ENCODE results near the gene MAFF.

DNA sequence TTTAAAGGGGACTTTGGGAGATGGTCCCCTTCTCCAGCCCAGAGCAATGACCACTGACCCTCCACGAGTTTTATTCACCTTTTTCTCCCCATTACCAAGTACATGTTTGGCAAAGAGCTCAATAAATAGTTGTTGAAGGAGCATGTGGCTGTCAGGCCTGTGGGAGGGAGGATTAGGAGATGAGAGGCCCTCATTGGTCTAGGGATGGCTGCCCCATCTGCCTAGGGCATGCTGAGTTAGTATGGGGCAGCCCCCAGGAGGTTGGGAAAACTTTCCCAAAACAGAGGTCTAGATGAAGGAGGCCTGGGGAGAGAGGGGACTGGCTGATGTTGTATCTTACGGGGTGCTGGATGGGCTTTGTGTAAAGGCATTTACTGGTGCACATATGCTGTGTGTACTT lies 10.6 kb downstream of the MAFF start:
- TF ChIP-seq, protein P1, sequence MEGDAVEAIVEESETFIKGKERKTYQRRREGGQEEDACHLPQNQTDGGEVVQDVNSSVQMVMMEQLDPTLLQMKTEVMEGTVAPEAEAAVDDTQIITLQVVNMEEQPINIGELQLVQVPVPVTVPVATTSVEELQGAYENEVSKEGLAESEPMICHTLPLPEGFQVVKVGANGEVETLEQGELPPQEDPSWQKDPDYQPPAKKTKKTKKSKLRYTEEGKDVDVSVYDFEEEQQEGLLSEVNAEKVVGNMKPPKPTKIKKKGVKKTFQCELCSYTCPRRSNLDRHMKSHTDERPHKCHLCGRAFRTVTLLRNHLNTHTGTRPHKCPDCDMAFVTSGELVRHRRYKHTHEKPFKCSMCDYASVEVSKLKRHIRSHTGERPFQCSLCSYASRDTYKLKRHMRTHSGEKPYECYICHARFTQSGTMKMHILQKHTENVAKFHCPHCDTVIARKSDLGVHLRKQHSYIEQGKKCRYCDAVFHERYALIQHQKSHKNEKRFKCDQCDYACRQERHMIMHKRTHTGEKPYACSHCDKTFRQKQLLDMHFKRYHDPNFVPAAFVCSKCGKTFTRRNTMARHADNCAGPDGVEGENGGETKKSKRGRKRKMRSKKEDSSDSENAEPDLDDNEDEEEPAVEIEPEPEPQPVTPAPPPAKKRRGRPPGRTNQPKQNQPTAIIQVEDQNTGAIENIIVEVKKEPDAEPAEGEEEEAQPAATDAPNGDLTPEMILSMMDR (IDR thresholded peaks at IDR 0.05), result no peak
- no peak for TF ChIP-seq TCF7L2 (IDR thresholded peaks at IDR 0.05; ENCODE audit: low read depth, low read length)
- no peak for TF ChIP-seq POLR2AphosphoS5 (IDR thresholded peaks at IDR 0.05; ENCODE audit: low read depth, low read length)
- TF ChIP-seq, protein P2, sequence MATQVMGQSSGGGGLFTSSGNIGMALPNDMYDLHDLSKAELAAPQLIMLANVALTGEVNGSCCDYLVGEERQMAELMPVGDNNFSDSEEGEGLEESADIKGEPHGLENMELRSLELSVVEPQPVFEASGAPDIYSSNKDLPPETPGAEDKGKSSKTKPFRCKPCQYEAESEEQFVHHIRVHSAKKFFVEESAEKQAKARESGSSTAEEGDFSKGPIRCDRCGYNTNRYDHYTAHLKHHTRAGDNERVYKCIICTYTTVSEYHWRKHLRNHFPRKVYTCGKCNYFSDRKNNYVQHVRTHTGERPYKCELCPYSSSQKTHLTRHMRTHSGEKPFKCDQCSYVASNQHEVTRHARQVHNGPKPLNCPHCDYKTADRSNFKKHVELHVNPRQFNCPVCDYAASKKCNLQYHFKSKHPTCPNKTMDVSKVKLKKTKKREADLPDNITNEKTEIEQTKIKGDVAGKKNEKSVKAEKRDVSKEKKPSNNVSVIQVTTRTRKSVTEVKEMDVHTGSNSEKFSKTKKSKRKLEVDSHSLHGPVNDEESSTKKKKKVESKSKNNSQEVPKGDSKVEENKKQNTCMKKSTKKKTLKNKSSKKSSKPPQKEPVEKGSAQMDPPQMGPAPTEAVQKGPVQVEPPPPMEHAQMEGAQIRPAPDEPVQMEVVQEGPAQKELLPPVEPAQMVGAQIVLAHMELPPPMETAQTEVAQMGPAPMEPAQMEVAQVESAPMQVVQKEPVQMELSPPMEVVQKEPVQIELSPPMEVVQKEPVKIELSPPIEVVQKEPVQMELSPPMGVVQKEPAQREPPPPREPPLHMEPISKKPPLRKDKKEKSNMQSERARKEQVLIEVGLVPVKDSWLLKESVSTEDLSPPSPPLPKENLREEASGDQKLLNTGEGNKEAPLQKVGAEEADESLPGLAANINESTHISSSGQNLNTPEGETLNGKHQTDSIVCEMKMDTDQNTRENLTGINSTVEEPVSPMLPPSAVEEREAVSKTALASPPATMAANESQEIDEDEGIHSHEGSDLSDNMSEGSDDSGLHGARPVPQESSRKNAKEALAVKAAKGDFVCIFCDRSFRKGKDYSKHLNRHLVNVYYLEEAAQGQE (IDR thresholded peaks at IDR 0.05; ENCODE audit: insufficient read depth in 1 of 2, low read depth in 2 of 2, low read length in 1 of 2), result no peak
- TF ChIP-seq SIN3A (IDR thresholded peaks at IDR 0.05; ENCODE audit: borderline replicate concordance, insufficient read depth, low read depth, low read length), result no peak

All from Panc1 (cell line).